Liver (tissue), 9 donors: ENCODE data around the gene ANO10. TPM values are rescaled to one million over a fixed set of nuclear protein-coding genes. Genes with fewer than 3 reads are reported as not detected.

ENCODE experiments used
- DNase-seq: peaks from one replicate; pipeline ENCODE4 v3.0.0-alpha.2; 2017; ENCODE audit warnings: low spot score
- H3K27ac ChIP-seq, 2 donors: one replicate each; pipeline ENCODE4 v1.7.0; 2013; ENCODE audit warnings: inconsistent platforms in 2 of 2, low read length in 2 of 2, control low read depth in 1 of 2, low read depth in 1 of 2, mild to moderate bottlenecking in 1 of 2
- H3K27me3 ChIP-seq, 4 donors: one replicate each; pipeline versions ENCODE4 v1.6.1 to v1.7.0; 2013; ENCODE audit warnings: low read length in 3 of 4, inconsistent platforms in 1 of 4, mild to moderate bottlenecking in 1 of 4, moderate library complexity in 1 of 4; ENCODE audit not compliant: control insufficient read depth in 4 of 4, insufficient read depth in 4 of 4
- H3K36me3 ChIP-seq, 4 donors: one replicate each; pipeline versions ENCODE4 v1.6.1 to v1.7.0; 2013; ENCODE audit warnings: low read length in 3 of 4, mild to moderate bottlenecking in 3 of 4, low read depth in 1 of 4, moderate library complexity in 1 of 4; ENCODE audit not compliant: control insufficient read depth in 4 of 4, insufficient read depth in 3 of 4
- H3K4me1 ChIP-seq, 4 donors: one replicate each; pipeline versions ENCODE4 v1.6.1 to v1.7.0; 2013; ENCODE audit warnings: low read length in 3 of 4, mild to moderate bottlenecking in 3 of 4, moderate library complexity in 1 of 4; ENCODE audit not compliant: control insufficient read depth in 4 of 4, insufficient read depth in 4 of 4
- H3K4me3 ChIP-seq, 3 donors: one replicate each; pipeline versions ENCODE4 v1.6.1 to v1.7.0; 2013; ENCODE audit warnings: low read length in 3 of 3, control low read depth in 1 of 3, low read depth in 1 of 3, mild to moderate bottlenecking in 1 of 3
- H3K9ac ChIP-seq, 2 donors: one replicate each; pipeline ENCODE4 v1.7.0; 2013; ENCODE audit warnings: low read length in 2 of 2, mild to moderate bottlenecking in 2 of 2, moderate library complexity in 2 of 2, control low read depth in 1 of 2, low read depth in 1 of 2
- H3K9me3 ChIP-seq, 4 donors: one replicate each; pipeline versions ENCODE4 v1.6.1 to v1.7.0; 2013; ENCODE audit warnings: low read length in 3 of 4; ENCODE audit not compliant: control insufficient read depth in 4 of 4
- GABPA ChIP-seq, 2 donors: IDR thresholded peaks in 1 of 2; conservative IDR thresholded peaks in 1 of 2; 2 replicates each; pipeline ENCODE4 v1.6.1; 2016; ENCODE audit warnings: antibody characterized with exemption in 2 of 2, mild to moderate bottlenecking in 1 of 2, moderate library complexity in 1 of 2
- HNF4A ChIP-seq, 2 donors: conservative IDR thresholded peaks; 2 replicates each; pipeline ENCODE4 v1.6.1; 2016; ENCODE audit warnings: antibody characterized with exemption in 2 of 2, mild to moderate bottlenecking in 2 of 2
- HNF4G ChIP-seq: IDR thresholded peaks from 2 replicates; pipeline ENCODE4 v1.6.1; 2016; ENCODE audit warnings: antibody characterized with exemption
- JUND ChIP-seq, 2 donors: IDR thresholded peaks; 2 replicates each; pipeline ENCODE4 v1.6.1; 2016; ENCODE audit warnings: antibody characterized with exemption in 2 of 2
- RAD21 ChIP-seq, 2 donors: IDR thresholded peaks; 2 replicates each; pipeline ENCODE4 v1.6.1; 2016; ENCODE audit warnings: antibody characterized with exemption in 2 of 2, mild to moderate bottlenecking in 2 of 2
- SP1 ChIP-seq: IDR thresholded peaks from 2 replicates; pipeline ENCODE4 v1.6.1; 2018; ENCODE audit warnings: antibody characterized with exemption, mild to moderate bottlenecking
- TAF1 ChIP-seq: conservative IDR thresholded peaks from 2 replicates; pipeline ENCODE4 v1.6.1; 2016; ENCODE audit warnings: antibody characterized with exemption, mild to moderate bottlenecking
- WGBS: extraction: QIAGEN DNeasy Blood & Tissue Kit; methylation state at CpG from one replicate; pipeline ENCODE4 v1.1.7; 2013; 5-methylcytosine and 5-hydroxymethylcytosine counted together
- polyA plus RNA-seq, 2 donors: library from polyadenylated mRNA; stranded (reverse) in 1 of 2; unstranded in 1 of 2; fragments of 200-250 nt in 1 of 2; fragments of >200 nt in 1 of 2; fragmentation: Nextera tagmentation in 1 of 2; extraction: Ambion mirVana in 1 of 2; gene quantifications; one replicate each; pipeline versions ENCODE4 v1.2.1 to v1.2.3, GENCODE V29; 2013 to 2015
- total RNA-seq, 2 donors: library from RNA; depleted of rRNA; stranded (reverse); fragments of >200 nt; gene quantifications; one replicate each; pipeline ENCODE4 v1.2.3, GENCODE V29; 2014
- TF ChIP-seq, protein P1 (sequence below): IDR thresholded peaks from 2 replicates; pipeline ENCODE4 v1.6.1; 2016; ENCODE audit warnings: antibody characterized with exemption
- TF ChIP-seq, protein P2 (sequence below): IDR thresholded peaks from 2 replicates; pipeline ENCODE4 v1.6.1; 2016; ENCODE audit warnings: antibody characterized with exemption
- TF ChIP-seq, protein P3 (sequence below): IDR thresholded peaks from 2 replicates; pipeline ENCODE4 v1.6.1; 2016; ENCODE audit warnings: antibody characterized with exemption
- TF ChIP-seq, protein P4 (sequence below): IDR thresholded peaks from 2 replicates; pipeline ENCODE4 v1.6.1; 2016; ENCODE audit warnings: antibody characterized with exemption, mild to moderate bottlenecking
- donor health status: healthy.
- donor health status: healthy.
- donor health status: healthy.
- donor health status: healthy.
- donor health status: healthy.

The ANO10 gene
- total and polyA plus RNA-seq, 4 donors = 5.6 to 8.7 (median 6.8) TPM

GRCh38 chr3:43435706-43436105 lies 186.1 kb downstream of the ANO10 start:
- Histone ChIP-seq H3K27ac (no peak overlapping the region), H3K9ac (no peak overlapping the region), H3K9me3 (peaks cover 0 to 2% (median 0%) of the 10 kb centered on the region in 4 donors), H3K4me3 (no peak overlapping the region), H3K27me3 (no peaks in the 10 kb centered on the region), H3K4me1 (peaks cover 0 to 6% (median 5%) of the 10 kb centered on the region in 4 donors), H3K36me3 (no peaks in the 10 kb centered on the region)
- TF ChIP-seq, protein P1, sequence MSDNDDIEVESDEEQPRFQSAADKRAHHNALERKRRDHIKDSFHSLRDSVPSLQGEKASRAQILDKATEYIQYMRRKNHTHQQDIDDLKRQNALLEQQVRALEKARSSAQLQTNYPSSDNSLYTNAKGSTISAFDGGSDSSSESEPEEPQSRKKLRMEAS = no peak
- TF ChIP-seq HNF4A (conservative IDR thresholded peaks at IDR 0.05) = no peak
- TF ChIP-seq, protein P2, sequence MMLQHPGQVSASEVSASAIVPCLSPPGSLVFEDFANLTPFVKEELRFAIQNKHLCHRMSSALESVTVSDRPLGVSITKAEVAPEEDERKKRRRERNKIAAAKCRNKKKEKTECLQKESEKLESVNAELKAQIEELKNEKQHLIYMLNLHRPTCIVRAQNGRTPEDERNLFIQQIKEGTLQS = no peak
- TF ChIP-seq TAF1 = no peak
- DNase-seq = no peak

DNA sequence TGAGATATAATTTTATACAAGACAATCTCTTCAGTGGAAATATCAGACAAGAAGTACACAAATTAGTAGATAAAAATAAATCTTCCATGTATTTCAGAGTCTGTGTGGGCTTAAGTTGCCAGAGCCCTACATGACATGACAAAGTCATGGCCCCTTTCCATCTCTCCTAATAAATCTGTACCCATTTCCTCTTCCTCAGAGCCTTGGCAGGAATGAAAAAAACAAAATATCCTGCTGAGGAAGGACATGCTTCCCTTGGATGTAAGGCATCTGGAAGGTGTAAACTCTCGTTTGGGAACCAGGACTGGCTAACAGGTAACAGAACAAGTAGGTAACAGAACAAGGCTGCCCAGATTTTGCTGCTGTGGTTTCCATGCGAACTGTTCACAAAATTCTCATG lies 187.4 kb downstream of the ANO10 start:
- no peak overlapping the region for H3K9ac ChIP-seq

GRCh38 chr3:43432462-43432861 lies 189.3 kb downstream of the ANO10 start:
- Histone ChIP-seq H3K27ac (no peak overlapping the region), H3K4me3 (no peak overlapping the region), H3K9ac (no peak overlapping the region), H3K27me3 (no peaks in the 10 kb centered on the region), H3K4me1 (peaks cover 0 to 6% (median 5%) of the 10 kb centered on the region in 4 donors), H3K9me3 (no peaks in the 10 kb centered on the region), H3K36me3 (no peaks in the 10 kb centered on the region)
- 97% methylated on average over 2 of the region's 2 CpGs for WGBS
- DNase-seq = no peak
- TF ChIP-seq JUND (IDR thresholded peaks at IDR 0.05) = no peak
- no peak for TF ChIP-seq GABPA (IDR thresholded peaks at IDR 0.05 in 1 of 2, conservative IDR thresholded peaks at IDR 0.05 in 1 of 2)
- TF ChIP-seq RAD21 (IDR thresholded peaks at IDR 0.05) = no peak
- no peak for TF ChIP-seq SP1

More for the DNA sequence above, 187.4 kb downstream of the ANO10 start:
- Histone ChIP-seq H3K9me3 (peaks cover 0 to 2% (median 0%) of the 10 kb centered on the region in 4 donors), H3K27me3 (no peaks in the 10 kb centered on the region), H3K4me1 (peaks cover 0 to 6% (median 5%) of the 10 kb centered on the region in 4 donors), H3K4me3 (no peak overlapping the region), H3K36me3 (no peaks in the 10 kb centered on the region), H3K27ac (no peak overlapping the region)
- WGBS = 89% methylated on average over 2 of the region's 2 CpGs
- no peak for DNase-seq
- TF ChIP-seq, protein P1 = no peak
- TF ChIP-seq, protein P3, sequence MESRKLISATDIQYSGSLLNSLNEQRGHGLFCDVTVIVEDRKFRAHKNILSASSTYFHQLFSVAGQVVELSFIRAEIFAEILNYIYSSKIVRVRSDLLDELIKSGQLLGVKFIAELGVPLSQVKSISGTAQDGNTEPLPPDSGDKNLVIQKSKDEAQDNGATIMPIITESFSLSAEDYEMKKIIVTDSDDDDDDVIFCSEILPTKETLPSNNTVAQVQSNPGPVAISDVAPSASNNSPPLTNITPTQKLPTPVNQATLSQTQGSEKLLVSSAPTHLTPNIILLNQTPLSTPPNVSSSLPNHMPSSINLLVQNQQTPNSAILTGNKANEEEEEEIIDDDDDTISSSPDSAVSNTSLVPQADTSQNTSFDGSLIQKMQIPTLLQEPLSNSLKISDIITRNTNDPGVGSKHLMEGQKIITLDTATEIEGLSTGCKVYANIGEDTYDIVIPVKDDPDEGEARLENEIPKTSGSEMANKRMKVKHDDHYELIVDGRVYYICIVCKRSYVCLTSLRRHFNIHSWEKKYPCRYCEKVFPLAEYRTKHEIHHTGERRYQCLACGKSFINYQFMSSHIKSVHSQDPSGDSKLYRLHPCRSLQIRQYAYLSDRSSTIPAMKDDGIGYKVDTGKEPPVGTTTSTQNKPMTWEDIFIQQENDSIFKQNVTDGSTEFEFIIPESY = no peak
- no peak for TF ChIP-seq HNF4G
- TF ChIP-seq, protein P4, sequence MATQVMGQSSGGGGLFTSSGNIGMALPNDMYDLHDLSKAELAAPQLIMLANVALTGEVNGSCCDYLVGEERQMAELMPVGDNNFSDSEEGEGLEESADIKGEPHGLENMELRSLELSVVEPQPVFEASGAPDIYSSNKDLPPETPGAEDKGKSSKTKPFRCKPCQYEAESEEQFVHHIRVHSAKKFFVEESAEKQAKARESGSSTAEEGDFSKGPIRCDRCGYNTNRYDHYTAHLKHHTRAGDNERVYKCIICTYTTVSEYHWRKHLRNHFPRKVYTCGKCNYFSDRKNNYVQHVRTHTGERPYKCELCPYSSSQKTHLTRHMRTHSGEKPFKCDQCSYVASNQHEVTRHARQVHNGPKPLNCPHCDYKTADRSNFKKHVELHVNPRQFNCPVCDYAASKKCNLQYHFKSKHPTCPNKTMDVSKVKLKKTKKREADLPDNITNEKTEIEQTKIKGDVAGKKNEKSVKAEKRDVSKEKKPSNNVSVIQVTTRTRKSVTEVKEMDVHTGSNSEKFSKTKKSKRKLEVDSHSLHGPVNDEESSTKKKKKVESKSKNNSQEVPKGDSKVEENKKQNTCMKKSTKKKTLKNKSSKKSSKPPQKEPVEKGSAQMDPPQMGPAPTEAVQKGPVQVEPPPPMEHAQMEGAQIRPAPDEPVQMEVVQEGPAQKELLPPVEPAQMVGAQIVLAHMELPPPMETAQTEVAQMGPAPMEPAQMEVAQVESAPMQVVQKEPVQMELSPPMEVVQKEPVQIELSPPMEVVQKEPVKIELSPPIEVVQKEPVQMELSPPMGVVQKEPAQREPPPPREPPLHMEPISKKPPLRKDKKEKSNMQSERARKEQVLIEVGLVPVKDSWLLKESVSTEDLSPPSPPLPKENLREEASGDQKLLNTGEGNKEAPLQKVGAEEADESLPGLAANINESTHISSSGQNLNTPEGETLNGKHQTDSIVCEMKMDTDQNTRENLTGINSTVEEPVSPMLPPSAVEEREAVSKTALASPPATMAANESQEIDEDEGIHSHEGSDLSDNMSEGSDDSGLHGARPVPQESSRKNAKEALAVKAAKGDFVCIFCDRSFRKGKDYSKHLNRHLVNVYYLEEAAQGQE = no peak
